HL-60 (cell line): Measurements from ENCODE around the gene GRWD1.

Experiments
- DNase-seq, 2 experiments: peaks; one replicate each; pipeline ENCODE4 v3.0.0-alpha.2; 2010 to 2020; ENCODE audit warnings: low read depth in 1 of 2, low spot score in 1 of 2
- H3K27ac ChIP-seq: fragments of 250-450 bp; sonication (Bioruptor Pico); replicated peaks from 2 replicates; pipeline ENCODE4 v1.5.1; 2020; ENCODE audit warnings: mild to moderate bottlenecking, moderate library complexity
- H3K27me3 ChIP-seq: fragments of 250-450 bp; sonication (Bioruptor Pico); 2 replicates; pipeline ENCODE4 v1.5.1; 2021; ENCODE audit warnings: mild to moderate bottlenecking, moderate library complexity; ENCODE audit not compliant: insufficient read depth, poor library complexity, severe bottlenecking
- H3K4me3 ChIP-seq: replicated peaks from 2 replicates; pipeline ENCODE4 v1.5.1; 2011; ENCODE audit warnings: mild to moderate bottlenecking, control low read depth, low read length; ENCODE audit not compliant: insufficient read depth
- GABPA ChIP-seq: IDR thresholded peaks from 2 replicates; pipeline ENCODE4 v1.6.1; 2012; ENCODE audit warnings: low read depth
- POLR2AphosphoS5 ChIP-seq: IDR thresholded peaks from 2 replicates; pipeline ENCODE4 v1.6.1; 2012; ENCODE audit warnings: low read depth
- REST ChIP-seq: IDR thresholded peaks from 2 replicates; pipeline ENCODE4 v1.6.1; 2012; ENCODE audit warnings: low read depth; ENCODE audit not compliant: insufficient replicate concordance
- SPI1 ChIP-seq: IDR thresholded peaks from 2 replicates; pipeline ENCODE4 v1.6.1; 2012; ENCODE audit warnings: low read depth, mild to moderate bottlenecking, borderline replicate concordance
- TF ChIP-seq, protein P1 (sequence below): IDR thresholded peaks from one replicate; pipeline ENCODE4 v1.5.1; 2011; ENCODE audit warnings: low read length, control low read depth, inconsistent platforms; ENCODE audit not compliant: insufficient read depth

Gene GRWD1

GRCh38 chr19:48476176-48476575, 30.4 kb downstream of the GRWD1 start:
- Histone ChIP-seq H3K27me3 (no peaks in the 10 kb centered on the region), H3K27ac (no peak overlapping the region), H3K4me3 (no peak overlapping the region)
- TF ChIP-seq GABPA (no peak), SPI1 (no peak), REST (no peak), POLR2AphosphoS5 (no peak)
- TF ChIP-seq, protein P1, sequence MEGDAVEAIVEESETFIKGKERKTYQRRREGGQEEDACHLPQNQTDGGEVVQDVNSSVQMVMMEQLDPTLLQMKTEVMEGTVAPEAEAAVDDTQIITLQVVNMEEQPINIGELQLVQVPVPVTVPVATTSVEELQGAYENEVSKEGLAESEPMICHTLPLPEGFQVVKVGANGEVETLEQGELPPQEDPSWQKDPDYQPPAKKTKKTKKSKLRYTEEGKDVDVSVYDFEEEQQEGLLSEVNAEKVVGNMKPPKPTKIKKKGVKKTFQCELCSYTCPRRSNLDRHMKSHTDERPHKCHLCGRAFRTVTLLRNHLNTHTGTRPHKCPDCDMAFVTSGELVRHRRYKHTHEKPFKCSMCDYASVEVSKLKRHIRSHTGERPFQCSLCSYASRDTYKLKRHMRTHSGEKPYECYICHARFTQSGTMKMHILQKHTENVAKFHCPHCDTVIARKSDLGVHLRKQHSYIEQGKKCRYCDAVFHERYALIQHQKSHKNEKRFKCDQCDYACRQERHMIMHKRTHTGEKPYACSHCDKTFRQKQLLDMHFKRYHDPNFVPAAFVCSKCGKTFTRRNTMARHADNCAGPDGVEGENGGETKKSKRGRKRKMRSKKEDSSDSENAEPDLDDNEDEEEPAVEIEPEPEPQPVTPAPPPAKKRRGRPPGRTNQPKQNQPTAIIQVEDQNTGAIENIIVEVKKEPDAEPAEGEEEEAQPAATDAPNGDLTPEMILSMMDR: no peak
- DNase-seq: no peak

DNA sequence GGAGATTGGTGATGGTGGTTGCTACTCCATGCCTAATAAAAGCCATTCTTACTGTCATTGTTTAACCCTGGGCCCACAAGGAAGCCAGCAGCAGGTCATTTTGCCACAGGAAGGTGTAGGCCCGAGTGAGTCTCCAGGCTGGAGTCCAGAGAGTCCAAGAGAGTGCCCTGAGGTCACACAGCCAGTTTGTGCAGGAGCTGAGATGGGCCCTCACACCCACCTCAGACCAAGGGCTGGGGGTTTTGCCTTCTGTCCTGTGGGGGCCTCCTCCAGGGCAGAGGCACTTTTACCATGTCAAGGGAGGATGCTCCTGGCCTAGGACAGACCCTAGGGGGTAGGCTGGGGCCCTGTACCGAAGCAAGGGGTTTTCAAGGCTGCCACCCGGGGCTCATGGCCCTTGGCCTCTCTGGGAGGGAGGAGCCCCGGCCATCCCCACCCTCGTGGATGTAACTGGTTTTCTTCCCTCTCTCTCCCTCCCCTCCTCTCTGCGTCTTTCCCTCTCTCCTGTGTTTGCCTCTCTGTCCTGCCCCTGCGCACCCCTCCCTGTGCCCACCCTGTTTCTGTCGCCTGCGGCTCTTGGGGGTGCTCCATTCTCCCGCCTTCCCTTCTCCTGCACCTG, 31.4 kb downstream of the GRWD1 start:
- TF ChIP-seq POLR2AphosphoS5 (no peak), REST (no peak), SPI1 (no peak)
- no peak overlapping the region for H3K4me3 ChIP-seq
- H3K27me3 ChIP-seq: no peaks in the 10 kb centered on the region
- DNase-seq: no peak
- H3K27ac ChIP-seq: no peak overlapping the region

- DNase-seq: no peak
- no peaks in the 10 kb centered on the region for H3K27me3 ChIP-seq
- H3K4me3 ChIP-seq: no peak overlapping the region
- H3K27ac ChIP-seq: no peak overlapping the region
- TF ChIP-seq SPI1 (no peak), POLR2AphosphoS5 (no peak), REST (no peak), GABPA (no peak)
- TF ChIP-seq, protein P1: no peak
Observed at GRCh38 chr19:48477698-48478338, 32.0 kb downstream of the GRWD1 start.
